ENCODE measurements around the gene PLEKHA7.

The PLEKHA7 gene

DNA sequence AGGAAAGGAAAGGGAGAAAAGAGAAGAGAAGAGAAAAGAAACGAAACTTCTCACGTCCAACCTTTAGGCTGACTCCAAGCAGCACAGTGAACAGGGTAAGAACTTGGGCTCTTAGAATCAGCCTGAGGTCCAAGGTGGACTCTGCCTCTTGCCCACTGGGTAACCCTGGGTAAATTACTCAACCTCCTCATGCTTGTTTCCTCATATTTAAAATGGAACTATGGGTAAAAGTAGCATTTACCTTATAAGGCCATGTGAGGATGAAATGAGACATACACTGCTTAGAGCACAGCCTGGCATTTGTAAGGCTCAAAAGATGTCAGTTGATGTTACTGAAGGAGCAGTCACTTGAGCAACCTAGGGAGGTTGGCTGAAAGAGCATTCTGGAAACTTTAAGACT lies 167.9 kb downstream of the PLEKHA7 start:
- TF ChIP-seq, protein P1, sequence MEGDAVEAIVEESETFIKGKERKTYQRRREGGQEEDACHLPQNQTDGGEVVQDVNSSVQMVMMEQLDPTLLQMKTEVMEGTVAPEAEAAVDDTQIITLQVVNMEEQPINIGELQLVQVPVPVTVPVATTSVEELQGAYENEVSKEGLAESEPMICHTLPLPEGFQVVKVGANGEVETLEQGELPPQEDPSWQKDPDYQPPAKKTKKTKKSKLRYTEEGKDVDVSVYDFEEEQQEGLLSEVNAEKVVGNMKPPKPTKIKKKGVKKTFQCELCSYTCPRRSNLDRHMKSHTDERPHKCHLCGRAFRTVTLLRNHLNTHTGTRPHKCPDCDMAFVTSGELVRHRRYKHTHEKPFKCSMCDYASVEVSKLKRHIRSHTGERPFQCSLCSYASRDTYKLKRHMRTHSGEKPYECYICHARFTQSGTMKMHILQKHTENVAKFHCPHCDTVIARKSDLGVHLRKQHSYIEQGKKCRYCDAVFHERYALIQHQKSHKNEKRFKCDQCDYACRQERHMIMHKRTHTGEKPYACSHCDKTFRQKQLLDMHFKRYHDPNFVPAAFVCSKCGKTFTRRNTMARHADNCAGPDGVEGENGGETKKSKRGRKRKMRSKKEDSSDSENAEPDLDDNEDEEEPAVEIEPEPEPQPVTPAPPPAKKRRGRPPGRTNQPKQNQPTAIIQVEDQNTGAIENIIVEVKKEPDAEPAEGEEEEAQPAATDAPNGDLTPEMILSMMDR (IDR thresholded peaks at IDR 0.05; ENCODE audit: extremely low read depth, insufficient read depth, missing control alignments): no peak
- in situ Hi-C loops (cut with MboI; ENCODE audit: low pct_unique_long_range_greater_than_20kb, low sequenced_read_pairs, unreplicated experiment): no loop called here
- no peak for DNase-seq (ENCODE audit: low spot score)

DNA sequence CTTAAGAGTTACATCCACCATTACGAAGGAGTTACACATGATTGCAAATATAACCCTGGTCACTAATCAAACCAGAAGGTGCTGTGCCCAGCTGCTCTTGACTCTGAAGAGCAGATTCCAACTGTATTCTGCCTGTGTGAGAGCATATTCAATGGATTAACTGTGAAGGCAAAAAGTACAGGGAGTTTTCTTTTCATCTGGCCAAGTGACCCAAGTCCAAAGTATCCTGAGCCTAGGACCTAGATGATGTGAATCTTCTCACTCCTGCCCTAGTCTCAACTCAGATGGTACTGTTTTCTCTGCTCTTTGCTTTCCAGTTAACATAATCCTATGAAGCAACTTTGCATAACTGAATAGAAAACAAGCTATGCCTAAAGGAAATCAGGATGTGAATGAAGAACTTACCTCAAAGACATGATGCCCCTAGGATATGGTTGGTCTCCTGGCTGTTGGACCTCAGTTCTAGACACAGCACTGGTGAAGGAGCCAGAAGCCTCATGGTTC lies 169.9 kb downstream of the PLEKHA7 start:
- TF ChIP-seq, protein P1 (IDR thresholded peaks at IDR 0.05; ENCODE audit: extremely low read depth, insufficient read depth, missing control alignments): no peak
- in situ Hi-C loops (cut with MboI; ENCODE audit: low pct_unique_long_range_greater_than_20kb, low sequenced_read_pairs, unreplicated experiment): no loop called here
- no peak for DNase-seq (ENCODE audit: low spot score)

DNA sequence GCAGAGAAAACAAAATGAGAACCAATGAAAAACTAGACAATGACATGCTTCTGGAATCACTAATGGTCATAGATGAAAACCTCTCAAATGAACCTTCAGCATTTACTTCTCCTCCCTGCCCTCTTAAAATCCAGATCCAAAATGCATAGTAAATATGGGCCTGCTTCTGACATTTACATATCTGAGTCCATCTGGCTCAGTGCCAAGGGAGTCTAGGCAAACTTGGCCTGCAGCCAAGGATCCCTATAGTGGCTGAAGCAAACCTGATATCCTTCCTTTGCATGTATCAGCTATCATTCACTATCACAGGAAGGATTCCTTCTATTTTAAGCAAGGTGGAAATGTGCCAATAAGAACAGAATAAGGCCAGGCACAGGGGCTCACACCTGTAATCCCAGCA lies 170.9 kb downstream of the PLEKHA7 start:
- in situ Hi-C loops (cut with MboI; ENCODE audit: low pct_unique_long_range_greater_than_20kb, low sequenced_read_pairs, unreplicated experiment): no loop called here
- TF ChIP-seq, protein P1 (IDR thresholded peaks at IDR 0.05; ENCODE audit: extremely low read depth, insufficient read depth, missing control alignments): no peak
- no peak for DNase-seq (ENCODE audit: low spot score)

DNA sequence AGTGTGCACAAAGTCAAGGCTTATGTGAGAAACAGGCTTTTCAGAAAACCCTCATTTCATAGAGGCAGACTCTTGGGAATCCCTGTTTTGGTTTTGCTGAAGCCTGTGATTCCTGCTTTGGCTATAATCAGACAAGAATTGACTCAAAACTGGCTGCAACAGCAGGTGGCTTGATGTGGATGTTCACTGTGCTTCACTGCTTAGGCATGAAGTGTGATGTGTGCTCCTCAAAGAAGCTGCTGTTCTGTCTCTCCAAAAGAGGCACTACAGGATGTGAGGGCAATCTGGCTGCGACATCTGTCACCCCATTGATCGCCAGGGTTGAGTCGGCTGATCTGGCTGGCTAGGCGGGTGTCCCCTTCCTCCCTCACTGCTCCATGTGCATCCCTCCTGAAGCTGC lies 172.2 kb downstream of the PLEKHA7 start:
- DNase-seq (ENCODE audit: low spot score): no peak
- in situ Hi-C loops (cut with MboI; ENCODE audit: low pct_unique_long_range_greater_than_20kb, low sequenced_read_pairs, unreplicated experiment): no loop called here
- TF ChIP-seq, protein P1 (IDR thresholded peaks at IDR 0.05; ENCODE audit: extremely low read depth, insufficient read depth, missing control alignments): no peak

DNA sequence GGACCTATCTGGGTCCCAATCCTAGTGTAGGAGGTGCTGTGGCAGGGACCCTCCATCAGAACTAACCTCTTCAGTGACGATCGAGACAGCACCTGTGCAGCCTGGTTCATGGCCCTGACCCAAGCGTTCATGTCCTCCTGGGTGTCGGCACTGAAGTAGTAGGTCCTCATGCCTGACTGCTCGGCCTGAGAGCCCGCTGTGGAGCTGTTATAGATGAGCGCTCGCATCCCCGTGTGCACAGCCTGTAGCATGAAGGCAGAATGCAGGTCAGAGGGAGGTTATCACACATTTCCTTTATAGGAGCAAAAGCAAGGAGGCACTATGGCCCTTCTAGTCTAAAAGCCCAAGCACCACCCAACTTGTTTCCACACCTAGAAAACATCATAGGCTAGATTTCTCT lies 172.7 kb downstream of the PLEKHA7 start:
- DNase-seq (ENCODE audit: low spot score): no peak
- TF ChIP-seq, protein P1 (IDR thresholded peaks at IDR 0.05; ENCODE audit: extremely low read depth, insufficient read depth, missing control alignments): no peak
- in situ Hi-C loops (cut with MboI; ENCODE audit: low pct_unique_long_range_greater_than_20kb, low sequenced_read_pairs, unreplicated experiment): no loop called here

DNA sequence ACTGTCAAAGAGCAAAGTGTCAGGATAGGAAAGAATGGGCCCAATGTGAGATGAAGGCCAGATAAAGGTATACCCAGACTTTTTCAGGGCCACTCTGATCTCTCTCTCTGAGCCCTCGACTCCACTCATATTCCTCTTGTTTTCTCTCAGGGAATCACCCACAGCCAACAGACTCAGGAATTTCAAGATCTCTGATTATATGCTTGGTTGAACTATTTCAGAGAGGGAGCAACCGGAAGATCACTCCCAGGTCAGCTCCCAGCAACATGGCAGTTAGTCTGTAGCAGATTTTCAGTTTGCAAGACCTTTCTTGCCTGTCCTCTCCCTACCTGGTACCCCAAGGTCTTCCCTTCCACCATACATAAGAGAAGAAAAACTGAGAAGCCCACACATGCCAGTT lies 173.3 kb downstream of the PLEKHA7 start:
- in situ Hi-C loops (cut with MboI; ENCODE audit: low pct_unique_long_range_greater_than_20kb, low sequenced_read_pairs, unreplicated experiment): no loop called here
- TF ChIP-seq, protein P1 (IDR thresholded peaks at IDR 0.05; ENCODE audit: extremely low read depth, insufficient read depth, missing control alignments): no peak
- DNase-seq (ENCODE audit: low spot score): no peak

DNA sequence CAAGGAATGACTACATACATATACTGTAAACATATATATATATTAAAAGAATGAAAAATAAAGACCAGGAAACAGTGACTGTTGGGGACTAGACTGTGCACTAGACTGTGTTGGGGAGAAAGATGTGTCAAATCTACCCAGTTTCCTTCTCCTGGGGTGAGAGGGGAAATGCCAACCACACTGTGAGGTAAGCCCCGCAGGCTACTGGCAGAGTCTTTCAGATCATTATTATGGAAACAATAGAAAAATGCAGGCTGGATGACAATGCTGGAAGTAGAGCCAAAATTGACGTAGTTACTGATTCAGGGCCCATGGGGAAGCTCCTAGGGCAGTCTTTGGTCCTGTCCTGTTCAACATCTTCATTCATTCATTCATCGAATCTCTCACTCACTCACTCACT lies 174.4 kb downstream of the PLEKHA7 start:
- in situ Hi-C loops (cut with MboI; ENCODE audit: low pct_unique_long_range_greater_than_20kb, low sequenced_read_pairs, unreplicated experiment): no loop called here
- TF ChIP-seq, protein P1 (IDR thresholded peaks at IDR 0.05; ENCODE audit: extremely low read depth, insufficient read depth, missing control alignments): no peak

More for the DNA sequence above, 174.4 kb downstream of the PLEKHA7 start:
- no peak for DNase-seq (ENCODE audit: low spot score)
